Mammary epithelial cell (primary cell): ENCODE data around the gene RABAC1.

Experiments
- EZH2 ChIP-seq: IDR thresholded peaks from 2 replicates; pipeline ENCODE4 v1.6.1; 2012; ENCODE audit warnings: low read length, inconsistent platforms, borderline replicate concordance
- TF ChIP-seq, protein P1 (sequence below), 2 donors: IDR thresholded peaks in 1 of 2; conservative IDR thresholded peaks in 1 of 2; 2 replicates each; pipeline ENCODE4 v1.5.1; 2011 to 2012; ENCODE audit warnings: inconsistent platforms in 2 of 2, low read length in 2 of 2, mild to moderate bottlenecking in 2 of 2, control low read depth in 1 of 2, low read depth in 1 of 2; ENCODE audit not compliant: insufficient read depth in 1 of 2; ENCODE audit errors: extremely low read depth in 1 of 2

DNA sequence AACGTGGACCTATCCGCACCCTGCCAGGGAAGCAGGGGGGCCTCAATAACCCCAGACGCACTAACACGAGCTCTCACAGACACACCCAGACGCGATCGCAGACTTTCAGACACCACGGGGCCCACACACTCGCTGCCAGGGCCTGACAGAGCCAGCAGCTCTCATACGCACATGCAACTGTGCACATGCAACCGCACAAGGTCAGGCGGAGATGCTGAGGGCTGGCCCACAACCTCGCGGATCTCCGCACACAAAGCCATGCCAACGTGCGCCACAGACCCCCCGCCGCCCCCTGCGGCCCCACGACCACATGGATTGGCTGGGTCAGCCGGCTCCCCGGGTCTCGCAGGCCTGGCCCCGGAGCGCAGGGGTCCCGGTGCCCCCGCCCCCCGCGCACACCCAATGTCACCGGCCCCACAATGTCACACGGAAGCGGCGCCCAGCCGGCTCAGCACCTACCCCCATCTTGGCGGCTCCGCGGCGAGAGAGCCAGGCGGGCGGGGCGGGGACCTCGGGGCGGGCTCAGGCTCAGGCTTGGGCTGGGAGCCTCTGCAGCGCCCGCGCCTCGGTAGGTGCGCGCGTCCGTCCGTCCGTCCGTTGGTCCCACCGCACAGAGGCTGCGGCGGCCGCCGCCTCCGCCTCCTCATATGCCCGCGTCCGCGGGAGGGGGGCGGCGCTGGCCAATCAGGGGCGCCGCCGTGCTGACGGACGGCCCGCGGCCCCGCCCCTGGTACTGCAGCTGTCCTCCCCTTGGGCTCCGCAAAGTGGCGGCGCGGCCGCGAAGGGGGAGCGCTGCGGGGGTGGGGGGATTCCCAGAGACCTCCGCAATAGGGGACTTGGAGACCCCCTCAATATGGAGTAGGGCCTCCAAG lies 34.7 kb upstream of the RABAC1 start, which contains the start of gene ATP1A3:
- TF ChIP-seq, protein P1, sequence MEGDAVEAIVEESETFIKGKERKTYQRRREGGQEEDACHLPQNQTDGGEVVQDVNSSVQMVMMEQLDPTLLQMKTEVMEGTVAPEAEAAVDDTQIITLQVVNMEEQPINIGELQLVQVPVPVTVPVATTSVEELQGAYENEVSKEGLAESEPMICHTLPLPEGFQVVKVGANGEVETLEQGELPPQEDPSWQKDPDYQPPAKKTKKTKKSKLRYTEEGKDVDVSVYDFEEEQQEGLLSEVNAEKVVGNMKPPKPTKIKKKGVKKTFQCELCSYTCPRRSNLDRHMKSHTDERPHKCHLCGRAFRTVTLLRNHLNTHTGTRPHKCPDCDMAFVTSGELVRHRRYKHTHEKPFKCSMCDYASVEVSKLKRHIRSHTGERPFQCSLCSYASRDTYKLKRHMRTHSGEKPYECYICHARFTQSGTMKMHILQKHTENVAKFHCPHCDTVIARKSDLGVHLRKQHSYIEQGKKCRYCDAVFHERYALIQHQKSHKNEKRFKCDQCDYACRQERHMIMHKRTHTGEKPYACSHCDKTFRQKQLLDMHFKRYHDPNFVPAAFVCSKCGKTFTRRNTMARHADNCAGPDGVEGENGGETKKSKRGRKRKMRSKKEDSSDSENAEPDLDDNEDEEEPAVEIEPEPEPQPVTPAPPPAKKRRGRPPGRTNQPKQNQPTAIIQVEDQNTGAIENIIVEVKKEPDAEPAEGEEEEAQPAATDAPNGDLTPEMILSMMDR (conservative IDR thresholded peaks at IDR 0.05 in 1 of 2, IDR thresholded peaks at IDR 0.05 in 1 of 2; ENCODE audit: extremely low read depth in 1 of 2, insufficient read depth in 1 of 2, low read depth in 1 of 2, low read length in 2 of 2): no peak
- TF ChIP-seq EZH2: no peak
